ENCODE data around the gene XKR7.
"Not testable (repeated sequence)": the region's sequence is repeated elsewhere in the genome, so short reads cannot be mapped to it uniquely, and the experiment has no call there.

The XKR7 gene

GRCh38 chr20:31967830-31968249 lies at the start of gene XKR7:
Gene XKR7 (plus strand): TSS chr20:31968151. CDS start chr20:31968176, 25 bp downstream.
- DNase-seq = peak; percentile 23 to 33

- DNase-seq = no peak
Measured at GRCh38 chr20:31918466-31919105, 49.4 kb upstream of the XKR7 start.

GRCh38 chr20:31919410-31920155 lies 48.4 kb upstream of the XKR7 start:
- DNase-seq = no peak

GRCh38 chr20:31920275-31920855 lies 47.6 kb upstream of the XKR7 start:
- no peak for DNase-seq

- DNase-seq = not testable (repeated sequence)
Measured at GRCh38 chr20:31921480-31921879, 46.5 kb upstream of the XKR7 start.

- no peak for DNase-seq
Measured at GRCh38 chr20:31922181-31922580, 45.8 kb upstream of the XKR7 start.

- DNase-seq = no peak
Measured at GRCh38 chr20:31922588-31922987, 45.4 kb upstream of the XKR7 start.

GRCh38 chr20:31923388-31924331 lies 44.3 kb upstream of the XKR7 start:
- no peak for DNase-seq

GRCh38 chr20:31924561-31924960 lies 43.4 kb upstream of the XKR7 start:
- no peak for DNase-seq

GRCh38 chr20:31925631-31926030 lies 42.3 kb upstream of the XKR7 start:
- DNase-seq = no peak

- DNase-seq = no peak
Measured at GRCh38 chr20:31926493-31926892, 41.5 kb upstream of the XKR7 start.

- no peak for DNase-seq
Measured at GRCh38 chr20:31927627-31928159, 40.3 kb upstream of the XKR7 start.

- DNase-seq = not testable (repeated sequence)
Measured at GRCh38 chr20:31929631-31930030, 38.3 kb upstream of the XKR7 start.

GRCh38 chr20:31930779-31931178 lies 37.2 kb upstream of the XKR7 start:
- DNase-seq = no peak

GRCh38 chr20:31933698-31934097 lies 34.3 kb upstream of the XKR7 start:
- no peak for DNase-seq

GRCh38 chr20:31934491-31934890 lies 33.5 kb upstream of the XKR7 start:
- no peak for DNase-seq

GRCh38 chr20:31934968-31935764 lies 32.8 kb upstream of the XKR7 start:
- peak; percentile 8 to 21 for DNase-seq

GRCh38 chr20:31936420-31936819 lies 31.5 kb upstream of the XKR7 start:
- no peak for DNase-seq

- DNase-seq = no peak
Measured at GRCh38 chr20:31937820-31938219, 30.1 kb upstream of the XKR7 start.

GRCh38 chr20:31939661-31940060 lies 28.3 kb upstream of the XKR7 start:
- no peak for DNase-seq

GRCh38 chr20:31943052-31943471 lies 24.9 kb upstream of the XKR7 start:
- DNase-seq = no peak

GRCh38 chr20:31945319-31945718 lies 22.6 kb upstream of the XKR7 start:
- no peak for DNase-seq

All from Kasumi-1 (cell line).